ENCODE results near the gene PLCH2.

Gene PLCH2, protein sequence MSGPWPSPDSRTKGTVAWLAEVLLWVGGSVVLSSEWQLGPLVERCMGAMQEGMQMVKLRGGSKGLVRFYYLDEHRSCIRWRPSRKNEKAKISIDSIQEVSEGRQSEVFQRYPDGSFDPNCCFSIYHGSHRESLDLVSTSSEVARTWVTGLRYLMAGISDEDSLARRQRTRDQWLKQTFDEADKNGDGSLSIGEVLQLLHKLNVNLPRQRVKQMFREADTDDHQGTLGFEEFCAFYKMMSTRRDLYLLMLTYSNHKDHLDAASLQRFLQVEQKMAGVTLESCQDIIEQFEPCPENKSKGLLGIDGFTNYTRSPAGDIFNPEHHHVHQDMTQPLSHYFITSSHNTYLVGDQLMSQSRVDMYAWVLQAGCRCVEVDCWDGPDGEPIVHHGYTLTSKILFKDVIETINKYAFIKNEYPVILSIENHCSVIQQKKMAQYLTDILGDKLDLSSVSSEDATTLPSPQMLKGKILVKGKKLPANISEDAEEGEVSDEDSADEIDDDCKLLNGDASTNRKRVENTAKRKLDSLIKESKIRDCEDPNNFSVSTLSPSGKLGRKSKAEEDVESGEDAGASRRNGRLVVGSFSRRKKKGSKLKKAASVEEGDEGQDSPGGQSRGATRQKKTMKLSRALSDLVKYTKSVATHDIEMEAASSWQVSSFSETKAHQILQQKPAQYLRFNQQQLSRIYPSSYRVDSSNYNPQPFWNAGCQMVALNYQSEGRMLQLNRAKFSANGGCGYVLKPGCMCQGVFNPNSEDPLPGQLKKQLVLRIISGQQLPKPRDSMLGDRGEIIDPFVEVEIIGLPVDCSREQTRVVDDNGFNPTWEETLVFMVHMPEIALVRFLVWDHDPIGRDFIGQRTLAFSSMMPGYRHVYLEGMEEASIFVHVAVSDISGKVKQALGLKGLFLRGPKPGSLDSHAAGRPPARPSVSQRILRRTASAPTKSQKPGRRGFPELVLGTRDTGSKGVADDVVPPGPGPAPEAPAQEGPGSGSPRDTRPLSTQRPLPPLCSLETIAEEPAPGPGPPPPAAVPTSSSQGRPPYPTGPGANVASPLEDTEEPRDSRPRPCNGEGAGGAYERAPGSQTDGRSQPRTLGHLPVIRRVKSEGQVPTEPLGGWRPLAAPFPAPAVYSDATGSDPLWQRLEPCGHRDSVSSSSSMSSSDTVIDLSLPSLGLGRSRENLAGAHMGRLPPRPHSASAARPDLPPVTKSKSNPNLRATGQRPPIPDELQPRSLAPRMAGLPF (N-terminal part only)

DNA sequence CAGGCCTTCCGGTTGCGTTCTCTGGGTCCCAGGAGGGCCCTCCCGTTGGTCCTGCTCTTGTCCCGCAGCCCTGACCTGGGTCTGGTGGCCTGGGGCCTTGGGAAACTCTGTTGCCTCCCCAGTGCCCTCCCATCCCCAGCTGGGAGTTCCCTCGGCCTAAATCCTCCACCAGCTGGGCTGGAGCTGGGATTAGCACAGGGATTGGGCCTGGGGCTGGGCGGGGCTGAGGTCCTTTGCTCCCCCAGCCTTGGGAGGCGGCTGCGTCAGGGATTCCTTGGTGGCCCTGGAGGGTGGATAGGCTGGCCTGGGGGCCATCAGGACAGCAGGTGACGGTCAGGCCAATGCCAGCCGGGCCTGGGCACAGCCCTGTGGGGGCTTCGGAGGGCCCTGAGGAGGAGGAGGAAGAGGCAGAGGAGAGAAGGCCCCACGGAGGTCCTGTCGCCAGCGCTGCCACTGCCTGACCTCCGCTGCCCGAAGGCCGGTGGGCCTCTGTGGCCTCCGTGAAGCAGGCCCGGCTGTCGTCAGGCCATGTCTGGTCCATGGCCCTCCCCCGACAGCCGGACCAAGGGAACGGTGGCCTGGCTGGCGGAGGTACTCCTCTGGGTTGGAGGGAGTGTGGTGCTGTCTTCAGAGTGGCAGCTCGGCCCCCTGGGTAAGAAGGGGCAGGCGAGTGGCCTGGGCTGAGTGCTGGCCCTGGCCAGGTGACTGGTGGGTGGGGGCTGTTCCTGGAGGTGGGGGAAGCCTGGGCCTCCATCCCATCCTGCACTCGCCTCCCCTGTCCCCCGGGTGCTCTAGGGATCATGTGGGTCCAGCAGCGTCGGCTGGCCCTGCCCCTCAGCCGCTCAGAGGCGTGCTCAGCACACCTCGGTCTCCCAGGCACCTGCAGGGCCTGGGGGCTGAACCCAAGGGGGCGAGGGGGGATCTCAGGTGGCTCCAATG, at the start of gene PLCH2:
Gene PLCH2, plus strand, starts transcription at position 229 of the 939 bp plus-strand sequence. Its CDS starts 300 bp downstream, at position 529.
- no peaks in the 10 kb centered on the region for H3K9me3 Mint-ChIP-seq
- H3K27me3 Mint-ChIP-seq = no peaks in the 10 kb centered on the region
- H3K4me1 Mint-ChIP-seq (ENCODE audit: low read depth) = no peaks in the 10 kb centered on the region
- H3K4me3 Mint-ChIP-seq = no peak within 1 kb of the TSS
- H3K36me3 Mint-ChIP-seq (ENCODE audit: low read depth) = no peaks in the 10 kb centered on the region
- no peak within 1 kb of the TSS for H3K27ac Mint-ChIP-seq

- Mint-ChIP-seq H3K27ac (no peak overlapping the region), H3K4me3 (no peak overlapping the region), H3K36me3 (ENCODE audit: low read depth) (no peaks in the 10 kb centered on the region), H3K9me3 (no peaks in the 10 kb centered on the region), H3K4me1 (ENCODE audit: low read depth) (no peaks in the 10 kb centered on the region), H3K27me3 (no peaks in the 10 kb centered on the region)
Observed at GRCh38 chr1:2426540-2426939, 49.5 kb upstream of the PLCH2 start.

GRCh38 chr1:2427051-2427450, 49.0 kb upstream of the PLCH2 start:
- H3K27ac Mint-ChIP-seq = no peak overlapping the region

DNA sequence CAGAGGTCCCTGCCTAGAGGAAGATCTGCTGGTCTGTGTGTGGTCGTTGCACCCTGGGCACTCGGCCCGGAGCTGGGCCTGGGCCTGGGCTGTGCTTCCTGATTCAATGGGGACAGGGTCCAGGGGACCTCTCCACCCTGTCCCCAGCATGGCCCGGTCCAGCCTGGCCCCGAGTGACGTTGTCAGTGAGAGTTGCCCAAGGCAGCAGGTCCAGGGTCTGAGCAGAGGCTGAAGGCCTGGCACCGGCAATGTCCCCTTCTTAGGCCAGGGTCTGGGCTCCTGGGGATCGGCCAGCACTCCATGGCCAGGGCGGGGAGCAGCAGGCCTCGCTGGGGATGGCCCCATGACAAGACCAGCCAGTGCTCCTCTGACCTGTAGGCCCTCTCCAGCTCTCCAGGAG, 48.1 kb upstream of the PLCH2 start:
- Mint-ChIP-seq H3K4me3 (no peak overlapping the region), H3K4me1 (ENCODE audit: low read depth) (no peaks in the 10 kb centered on the region), H3K27ac (no peak overlapping the region), H3K9me3 (no peaks in the 10 kb centered on the region), H3K36me3 (ENCODE audit: low read depth) (no peaks in the 10 kb centered on the region), H3K27me3 (no peaks in the 10 kb centered on the region)

More at GRCh38 chr1:2427051-2427450, 49.0 kb upstream of the PLCH2 start:
- Mint-ChIP-seq H3K4me3 (no peak overlapping the region), H3K9me3 (no peaks in the 10 kb centered on the region), H3K36me3 (ENCODE audit: low read depth) (no peaks in the 10 kb centered on the region), H3K4me1 (ENCODE audit: low read depth) (no peaks in the 10 kb centered on the region), H3K27me3 (no peaks in the 10 kb centered on the region)

- Mint-ChIP-seq H3K36me3 (ENCODE audit: low read depth) (no peaks in the 10 kb centered on the region), H3K27me3 (no peaks in the 10 kb centered on the region), H3K4me3 (no peak overlapping the region), H3K9me3 (no peaks in the 10 kb centered on the region), H3K4me1 (ENCODE audit: low read depth) (no peaks in the 10 kb centered on the region), H3K27ac (no peak overlapping the region)
Observed at GRCh38 chr1:2428490-2428889, 47.6 kb upstream of the PLCH2 start.

GRCh38 chr1:2429780-2430591, 46.1 kb upstream of the PLCH2 start:
- H3K27me3 Mint-ChIP-seq = no peaks in the 10 kb centered on the region
- no peaks in the 10 kb centered on the region for H3K36me3 Mint-ChIP-seq (ENCODE audit: low read depth)
- no peak overlapping the region for H3K27ac Mint-ChIP-seq
- H3K4me1 Mint-ChIP-seq (ENCODE audit: low read depth) = no peaks in the 10 kb centered on the region
- H3K9me3 Mint-ChIP-seq = no peaks in the 10 kb centered on the region
- no peak overlapping the region for H3K4me3 Mint-ChIP-seq

DNA sequence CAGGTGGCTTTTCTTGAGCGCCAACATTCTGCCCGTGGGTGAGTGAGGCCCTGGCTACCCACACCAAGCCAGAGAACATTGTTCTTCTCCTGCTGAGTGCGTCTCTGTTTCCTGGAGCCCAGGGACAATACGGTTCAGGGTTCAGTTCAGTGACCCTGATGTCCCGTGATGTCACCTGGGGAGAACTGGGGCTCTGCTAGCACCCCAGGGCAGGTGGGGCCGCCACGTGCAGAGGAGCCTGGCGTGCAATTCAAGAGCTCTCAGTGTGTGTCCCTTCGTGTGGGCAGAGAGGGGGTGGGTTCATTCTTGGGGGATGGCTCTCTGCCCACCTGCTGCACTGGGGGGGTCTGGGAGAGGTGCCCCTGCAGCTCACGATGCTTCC, 45.5 kb upstream of the PLCH2 start:
- no peaks in the 10 kb centered on the region for H3K9me3 Mint-ChIP-seq
- H3K4me1 Mint-ChIP-seq (ENCODE audit: low read depth) = no peaks in the 10 kb centered on the region
- H3K36me3 Mint-ChIP-seq (ENCODE audit: low read depth) = no peaks in the 10 kb centered on the region
- no peak overlapping the region for H3K27ac Mint-ChIP-seq
- H3K4me3 Mint-ChIP-seq = no peak overlapping the region
- H3K27me3 Mint-ChIP-seq = no peaks in the 10 kb centered on the region

- H3K9me3 Mint-ChIP-seq = no peaks in the 10 kb centered on the region
- no peaks in the 10 kb centered on the region for H3K36me3 Mint-ChIP-seq (ENCODE audit: low read depth)
- no peak overlapping the region for H3K27ac Mint-ChIP-seq
- H3K4me3 Mint-ChIP-seq = no peak overlapping the region
- no peaks in the 10 kb centered on the region for H3K4me1 Mint-ChIP-seq (ENCODE audit: low read depth)
- no peaks in the 10 kb centered on the region for H3K27me3 Mint-ChIP-seq
Observed at GRCh38 chr1:2431103-2431502, 45.0 kb upstream of the PLCH2 start.

- H3K27ac Mint-ChIP-seq = no peak overlapping the region
- no peaks in the 10 kb centered on the region for H3K9me3 Mint-ChIP-seq
- no peak overlapping the region for H3K4me3 Mint-ChIP-seq
- no peaks in the 10 kb centered on the region for H3K36me3 Mint-ChIP-seq (ENCODE audit: low read depth)
- no peaks in the 10 kb centered on the region for H3K4me1 Mint-ChIP-seq (ENCODE audit: low read depth)
- no peaks in the 10 kb centered on the region for H3K27me3 Mint-ChIP-seq
Observed at GRCh38 chr1:2431518-2431917, 44.6 kb upstream of the PLCH2 start.

GRCh38 chr1:2432441-2432844, 43.6 kb upstream of the PLCH2 start:
- Mint-ChIP-seq H3K36me3 (ENCODE audit: low read depth) (no peaks in the 10 kb centered on the region), H3K4me1 (ENCODE audit: low read depth) (no peaks in the 10 kb centered on the region), H3K27ac (no peak overlapping the region), H3K4me3 (no peak overlapping the region), H3K9me3 (no peaks in the 10 kb centered on the region), H3K27me3 (no peaks in the 10 kb centered on the region)

DNA sequence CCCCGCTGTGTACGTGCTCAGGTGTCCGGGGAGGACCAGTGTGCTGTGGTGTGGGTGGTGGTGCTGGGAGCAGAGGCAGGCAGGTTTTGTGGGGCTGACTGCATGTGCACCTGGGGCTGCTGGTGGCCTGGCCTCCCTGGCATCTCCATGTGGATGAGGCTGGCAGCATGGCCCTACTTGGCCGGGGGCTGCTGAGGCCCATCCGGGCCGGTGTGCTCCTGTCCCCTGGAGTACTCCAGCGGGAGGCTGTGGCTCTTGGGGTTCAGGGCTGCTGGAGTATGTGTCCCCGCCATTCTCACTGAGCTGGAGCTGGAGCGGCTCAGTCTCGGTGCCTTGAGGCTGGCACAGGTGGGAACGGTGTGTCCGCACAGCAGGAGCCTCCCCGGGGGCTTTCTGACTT, 42.9 kb upstream of the PLCH2 start:
- H3K27ac Mint-ChIP-seq = no peak overlapping the region
- H3K4me1 Mint-ChIP-seq (ENCODE audit: low read depth) = no peaks in the 10 kb centered on the region

DNA sequence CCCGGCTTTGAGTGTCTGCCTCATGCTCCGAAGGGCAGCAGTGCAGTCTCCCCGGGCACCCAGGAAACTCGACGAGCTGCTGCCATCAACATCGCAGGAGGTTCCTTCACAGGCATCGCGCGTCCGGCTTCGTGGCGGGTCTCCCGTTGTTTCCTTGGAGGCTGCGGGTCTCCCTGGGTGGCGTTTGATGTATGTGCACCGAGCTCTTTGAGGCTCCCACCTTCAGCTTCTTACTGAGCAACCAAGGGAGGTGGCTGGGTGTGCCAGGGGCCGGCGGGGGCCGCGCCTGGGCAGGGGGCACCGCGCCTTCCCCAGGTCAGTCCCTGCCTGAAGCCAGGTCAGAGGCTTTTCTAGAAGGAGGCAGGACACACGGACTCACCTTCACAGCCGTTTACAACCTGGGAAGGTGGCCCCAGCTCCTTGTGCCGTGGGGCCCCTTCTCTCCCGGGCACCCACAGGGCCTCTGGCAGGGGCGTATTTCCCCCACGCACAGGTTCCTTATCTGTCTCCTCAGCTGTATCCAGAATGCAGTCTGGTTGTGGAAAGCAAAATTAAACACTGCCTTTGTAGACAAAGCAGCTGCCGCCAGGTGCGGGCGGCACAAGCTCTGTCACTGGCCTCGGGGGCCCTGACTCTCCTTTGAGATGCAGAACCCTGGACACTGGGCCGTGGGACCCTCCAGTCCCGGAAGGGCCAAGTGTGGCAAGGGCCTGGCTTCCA, 42.0 kb upstream of the PLCH2 start:
- Mint-ChIP-seq H3K36me3 (ENCODE audit: low read depth) (no peaks in the 10 kb centered on the region), H3K9me3 (no peaks in the 10 kb centered on the region), H3K4me1 (ENCODE audit: low read depth) (no peaks in the 10 kb centered on the region), H3K4me3 (no peak overlapping the region), H3K27ac (no peak overlapping the region), H3K27me3 (no peaks in the 10 kb centered on the region)

More for the DNA sequence above, 42.9 kb upstream of the PLCH2 start:
- no peaks in the 10 kb centered on the region for H3K9me3 Mint-ChIP-seq
- no peaks in the 10 kb centered on the region for H3K27me3 Mint-ChIP-seq
- H3K36me3 Mint-ChIP-seq (ENCODE audit: low read depth) = no peaks in the 10 kb centered on the region
- H3K4me3 Mint-ChIP-seq = no peak overlapping the region

GRCh38 chr1:2435091-2435490, 41.0 kb upstream of the PLCH2 start:
- no peaks in the 10 kb centered on the region for H3K9me3 Mint-ChIP-seq
- H3K27ac Mint-ChIP-seq = no peak overlapping the region
- no peaks in the 10 kb centered on the region for H3K4me1 Mint-ChIP-seq (ENCODE audit: low read depth)
- H3K36me3 Mint-ChIP-seq (ENCODE audit: low read depth) = no peaks in the 10 kb centered on the region
- no peak overlapping the region for H3K4me3 Mint-ChIP-seq
- no peaks in the 10 kb centered on the region for H3K27me3 Mint-ChIP-seq

Measured in stimulated activated naive CD8-positive, alpha-beta T cell treated with anti-CD3 and anti-CD28 coated beads, Interleukin-15, Interleukin-2, amounts not matched to agents 100 ng/mL and 50 ng/mL, for 24 hours (primary cell).